ENCODE measurements around the gene SLC5A9.
A peak's percentile ranks its signal among the peaks of the same experiment; 100 is the strongest.

The SLC5A9 gene

GRCh38 chr1:48229317-48229716, 6.8 kb downstream of the SLC5A9 start:
- Histone ChIP-seq H3K27me3 (ENCODE audit: control insufficient read depth in 3 of 3, insufficient read depth in 3 of 3, low read depth in 1 of 3, low read length in 3 of 3) (no peaks in the 10 kb centered on the region), H3K4me1 (ENCODE audit: control insufficient read depth in 2 of 2, insufficient read depth in 1 of 2, low read depth in 1 of 2, low read length in 2 of 2) (no peaks in the 10 kb centered on the region), H3K4me2 (ENCODE audit: insufficient read depth, low read length, poor library complexity, severe bottlenecking) (no peak overlapping the region), H2BK5ac (ENCODE audit: low read length) (no peak overlapping the region), H3K4ac (ENCODE audit: low read length) (no peak overlapping the region), H3K4me3 (ENCODE audit: low read length in 2 of 2) (peak overlapping the region in 1 of 2 donors; percentile 42), H2BK15ac (ENCODE audit: low read length) (no peak overlapping the region), H2BK120ac (ENCODE audit: low read depth, low read length) (no peak overlapping the region), H3K9me3 (replicated peaks in 1 of 2; ENCODE audit: control insufficient read depth in 2 of 2, insufficient read depth in 1 of 2, low read depth in 1 of 2, low read length in 2 of 2) (peaks cover 0 to 4% of the 10 kb centered on the region in 2 donors), H2AFZ (ENCODE audit: low read length) (no peak overlapping the region), H3K79me1 (ENCODE audit: low read depth, low read length) (no peaks in the 10 kb centered on the region), H2BK12ac (ENCODE audit: low read length) (no peak overlapping the region), H4K91ac (ENCODE audit: low read depth, low read length, poor library complexity) (no peak overlapping the region), H3K23ac (ENCODE audit: low read depth, low read length, poor library complexity) (no peak overlapping the region), H3K14ac (ENCODE audit: low read length) (no peak overlapping the region), H3K27ac (replicated peaks; ENCODE audit: low read length) (no peak overlapping the region), H4K8ac (ENCODE audit: low read depth, low read length) (no peak overlapping the region), H3K9ac (ENCODE audit: low read depth, low read length, poor library complexity) (no peak overlapping the region), H3K18ac (ENCODE audit: low read length) (no peak overlapping the region), H2AK5ac (ENCODE audit: low read depth, low read length) (no peak overlapping the region), H3K36me3 (replicated peaks in 1 of 2; ENCODE audit: control insufficient read depth in 2 of 2, insufficient read depth in 2 of 2, low read length in 2 of 2) (no peaks in the 10 kb centered on the region)
- no CpG with 5 or more reads among the region's 6 CpGs for WGBS, 2 donors (ENCODE audit: extremely low coverage in 2 of 2, insufficient read length in 2 of 2, insufficient replicate concordance in 1 of 2)
- no peak for DNase-seq (ENCODE audit: low spot score)

- Histone ChIP-seq H3K9me3 (replicated peaks in 1 of 2; ENCODE audit: control insufficient read depth in 2 of 2, insufficient read depth in 1 of 2, low read depth in 1 of 2, low read length in 2 of 2) (peaks cover 0 to 4% of the 10 kb centered on the region in 2 donors), H3K4me2 (ENCODE audit: insufficient read depth, low read length, poor library complexity, severe bottlenecking) (no peak overlapping the region), H4K91ac (ENCODE audit: low read depth, low read length, poor library complexity) (no peak overlapping the region), H3K23ac (ENCODE audit: low read depth, low read length, poor library complexity) (no peak overlapping the region), H2BK120ac (ENCODE audit: low read depth, low read length) (no peak overlapping the region), H2AK5ac (ENCODE audit: low read depth, low read length) (no peak overlapping the region), H3K27me3 (ENCODE audit: control insufficient read depth in 3 of 3, insufficient read depth in 3 of 3, low read depth in 1 of 3, low read length in 3 of 3) (no peaks in the 10 kb centered on the region), H3K79me1 (ENCODE audit: low read depth, low read length) (no peaks in the 10 kb centered on the region), H3K4me3 (ENCODE audit: low read length in 2 of 2) (no peak overlapping the region), H2BK5ac (ENCODE audit: low read length) (peak overlapping the region; percentile 25), H3K18ac (ENCODE audit: low read length) (no peak overlapping the region), H3K27ac (replicated peaks; ENCODE audit: low read length) (no peak overlapping the region), H3K36me3 (replicated peaks in 1 of 2; ENCODE audit: control insufficient read depth in 2 of 2, insufficient read depth in 2 of 2, low read length in 2 of 2) (no peaks in the 10 kb centered on the region), H2AFZ (ENCODE audit: low read length) (no peak overlapping the region), H2BK15ac (ENCODE audit: low read length) (no peak overlapping the region), H3K4ac (ENCODE audit: low read length) (no peak overlapping the region), H4K8ac (ENCODE audit: low read depth, low read length) (no peak overlapping the region), H2BK12ac (ENCODE audit: low read length) (no peak overlapping the region), H3K14ac (ENCODE audit: low read length) (no peak overlapping the region), H3K9ac (ENCODE audit: low read depth, low read length, poor library complexity) (no peak overlapping the region), H3K4me1 (ENCODE audit: control insufficient read depth in 2 of 2, insufficient read depth in 1 of 2, low read depth in 1 of 2, low read length in 2 of 2) (no peaks in the 10 kb centered on the region)
- no peak for DNase-seq (ENCODE audit: low spot score)
- no CpG with 5 or more reads among the region's 4 CpGs for WGBS, 2 donors (ENCODE audit: extremely low coverage in 2 of 2, insufficient read length in 2 of 2, insufficient replicate concordance in 1 of 2)
Measured at GRCh38 chr1:48230236-48230635, 7.7 kb downstream of the SLC5A9 start.

GRCh38 chr1:48232722-48233121, 10.2 kb downstream of the SLC5A9 start:
- Histone ChIP-seq H3K4me2 (ENCODE audit: insufficient read depth, low read length, poor library complexity, severe bottlenecking) (no peak overlapping the region), H2BK120ac (ENCODE audit: low read depth, low read length) (no peak overlapping the region), H3K14ac (ENCODE audit: low read length) (no peak overlapping the region), H2AK5ac (ENCODE audit: low read depth, low read length) (no peak overlapping the region), H3K18ac (ENCODE audit: low read length) (no peak overlapping the region), H3K4me1 (ENCODE audit: control insufficient read depth in 2 of 2, insufficient read depth in 1 of 2, low read depth in 1 of 2, low read length in 2 of 2) (peaks cover 0 to 2% of the 10 kb centered on the region in 2 donors), H3K9me3 (replicated peaks in 1 of 2; ENCODE audit: control insufficient read depth in 2 of 2, insufficient read depth in 1 of 2, low read depth in 1 of 2, low read length in 2 of 2) (no peaks in the 10 kb centered on the region), H2BK15ac (ENCODE audit: low read length) (no peak overlapping the region), H3K36me3 (replicated peaks in 1 of 2; ENCODE audit: control insufficient read depth in 2 of 2, insufficient read depth in 2 of 2, low read length in 2 of 2) (no peaks in the 10 kb centered on the region), H2AFZ (ENCODE audit: low read length) (no peak overlapping the region), H3K4ac (ENCODE audit: low read length) (no peak overlapping the region), H3K9ac (ENCODE audit: low read depth, low read length, poor library complexity) (no peak overlapping the region), H3K4me3 (ENCODE audit: low read length in 2 of 2) (no peak overlapping the region), H3K27me3 (ENCODE audit: control insufficient read depth in 3 of 3, insufficient read depth in 3 of 3, low read depth in 1 of 3, low read length in 3 of 3) (no peaks in the 10 kb centered on the region), H2BK12ac (ENCODE audit: low read length) (no peak overlapping the region), H4K91ac (ENCODE audit: low read depth, low read length, poor library complexity) (no peak overlapping the region), H3K23ac (ENCODE audit: low read depth, low read length, poor library complexity) (no peak overlapping the region), H3K79me1 (ENCODE audit: low read depth, low read length) (no peaks in the 10 kb centered on the region), H4K8ac (ENCODE audit: low read depth, low read length) (no peak overlapping the region), H2BK5ac (ENCODE audit: low read length) (no peak overlapping the region), H3K27ac (replicated peaks; ENCODE audit: low read length) (no peak overlapping the region)
- DNase-seq (ENCODE audit: low spot score) = no peak
- no CpG with 5 or more reads among the region's 1 CpG for WGBS, 2 donors (ENCODE audit: extremely low coverage in 2 of 2, insufficient read length in 2 of 2, insufficient replicate concordance in 1 of 2)

- no peak overlapping the region for H3K14ac ChIP-seq (ENCODE audit: low read length)
- H3K4me2 ChIP-seq (ENCODE audit: insufficient read depth, low read length, poor library complexity, severe bottlenecking) = no peak overlapping the region
- H2AFZ ChIP-seq (ENCODE audit: low read length) = no peak overlapping the region
- no peak overlapping the region for H3K4ac ChIP-seq (ENCODE audit: low read length)
- WGBS, 2 donors (ENCODE audit: extremely low coverage in 2 of 2, insufficient read length in 2 of 2, insufficient replicate concordance in 1 of 2) = no CpG with 5 or more reads among the region's 12 CpGs
- no peaks in the 10 kb centered on the region for H3K79me1 ChIP-seq (ENCODE audit: low read depth, low read length)
- H2BK120ac ChIP-seq (ENCODE audit: low read depth, low read length) = no peak overlapping the region
- H3K9me3 ChIP-seq (replicated peaks in 1 of 2; ENCODE audit: control insufficient read depth in 2 of 2, insufficient read depth in 1 of 2, low read depth in 1 of 2, low read length in 2 of 2) = no peaks in the 10 kb centered on the region
- no peaks in the 10 kb centered on the region for H3K27me3 ChIP-seq (ENCODE audit: control insufficient read depth in 3 of 3, insufficient read depth in 3 of 3, low read depth in 1 of 3, low read length in 3 of 3)
- no peak overlapping the region for H3K4me3 ChIP-seq (ENCODE audit: low read length in 2 of 2)
- no peak overlapping the region for H2BK12ac ChIP-seq (ENCODE audit: low read length)
- H3K4me1 ChIP-seq (ENCODE audit: control insufficient read depth in 2 of 2, insufficient read depth in 1 of 2, low read depth in 1 of 2, low read length in 2 of 2) = peaks cover 0 to 2% of the 10 kb centered on the region in 2 donors
- no peak overlapping the region for H3K9ac ChIP-seq (ENCODE audit: low read depth, low read length, poor library complexity)
- H2BK15ac ChIP-seq (ENCODE audit: low read length) = no peak overlapping the region
- H3K36me3 ChIP-seq (replicated peaks in 1 of 2; ENCODE audit: control insufficient read depth in 2 of 2, insufficient read depth in 2 of 2, low read length in 2 of 2) = no peaks in the 10 kb centered on the region
- DNase-seq (ENCODE audit: low spot score) = no peak
- H4K91ac ChIP-seq (ENCODE audit: low read depth, low read length, poor library complexity) = no peak overlapping the region
- no peak overlapping the region for H4K8ac ChIP-seq (ENCODE audit: low read depth, low read length)
- no peak overlapping the region for H3K27ac ChIP-seq (replicated peaks; ENCODE audit: low read length)
- H2BK5ac ChIP-seq (ENCODE audit: low read length) = no peak overlapping the region
- H3K18ac ChIP-seq (ENCODE audit: low read length) = no peak overlapping the region
- H3K23ac ChIP-seq (ENCODE audit: low read depth, low read length, poor library complexity) = no peak overlapping the region
- H2AK5ac ChIP-seq (ENCODE audit: low read depth, low read length) = no peak overlapping the region
Measured at GRCh38 chr1:48233666-48234485, 11.4 kb downstream of the SLC5A9 start.

Measured in neuronal stem cell (in vitro differentiated cells).